ENCODE measurements around the gene LTBP1.

Gene LTBP1

DNA sequence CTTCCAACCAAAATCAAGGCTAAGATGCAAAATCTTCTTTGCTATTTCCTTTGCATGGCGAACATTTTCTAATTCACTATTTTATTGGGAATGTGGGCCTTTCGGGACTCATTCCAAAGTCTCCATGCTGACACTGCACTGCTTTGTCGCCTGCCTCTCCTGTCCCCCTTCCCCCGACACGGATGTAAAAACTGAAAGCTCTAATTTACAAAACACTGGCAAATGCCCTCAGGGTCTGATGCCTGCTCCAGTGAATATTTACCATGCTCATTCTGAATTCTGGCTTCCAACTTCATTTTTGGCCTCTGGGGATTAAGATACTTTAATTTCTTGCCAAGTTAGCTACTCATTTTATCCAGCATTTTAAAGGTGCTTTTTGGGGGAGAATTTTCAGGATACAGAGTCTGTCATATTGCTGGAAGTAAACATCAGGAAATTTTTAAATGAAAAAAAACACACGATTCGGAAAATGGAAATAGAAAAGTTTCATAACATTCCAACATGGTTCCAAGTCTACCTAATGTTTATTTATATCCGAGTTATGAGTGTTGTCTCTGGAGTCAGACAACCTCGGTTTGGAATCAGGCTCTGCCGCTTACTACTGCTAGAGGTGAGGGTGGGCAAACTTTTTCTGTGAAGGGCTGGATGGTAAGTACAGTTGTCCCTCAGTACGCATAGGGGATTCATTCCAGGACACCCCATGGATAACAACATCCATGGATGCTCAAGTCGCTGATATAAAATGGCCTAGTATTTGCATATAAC, 14.6 kb upstream of the LTBP1 start:
- no peak for DNase-seq

DNA sequence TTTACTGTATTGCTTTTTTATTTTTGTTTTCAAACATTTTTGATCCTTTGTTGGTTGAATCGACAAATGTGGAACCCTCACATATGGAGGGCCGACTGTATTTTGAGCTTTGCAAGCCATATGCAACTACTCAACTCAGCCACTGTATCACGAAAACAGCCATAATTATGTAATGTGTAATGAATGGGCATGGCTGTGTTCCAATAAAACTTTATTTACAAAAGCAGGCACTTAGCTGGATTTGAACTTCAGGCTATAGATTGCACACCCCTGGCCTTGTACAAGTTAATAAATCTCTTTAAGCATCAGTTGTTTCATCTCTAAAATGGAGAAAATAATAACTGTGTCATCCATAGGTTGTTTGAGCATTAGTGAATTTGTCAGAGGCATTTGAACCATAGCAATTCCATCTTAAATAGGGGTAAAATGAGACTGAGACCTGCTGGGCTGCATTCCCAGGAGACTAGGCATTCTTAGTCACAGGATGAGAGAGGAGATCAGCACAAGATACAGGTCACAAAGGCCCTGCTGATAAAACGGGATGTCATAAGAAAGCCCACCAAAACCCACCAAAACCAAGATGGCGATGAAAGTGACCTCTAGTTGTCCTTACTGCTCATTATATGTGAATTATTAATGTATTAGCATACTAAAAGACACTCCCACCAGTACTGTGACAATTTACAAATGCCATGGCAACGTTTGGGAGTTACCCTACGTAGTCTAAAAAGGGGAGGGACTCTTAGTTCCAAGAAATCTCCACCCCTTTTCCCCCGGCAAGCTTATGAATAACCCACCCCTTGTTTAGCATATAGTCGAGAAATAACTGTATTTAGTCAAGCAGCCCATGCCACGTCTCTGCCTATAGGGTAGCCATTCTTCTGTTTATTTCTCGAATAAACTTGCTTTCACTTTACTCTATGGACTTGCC, 13.7 kb upstream of the LTBP1 start:
- DNase-seq, result no peak

DNA sequence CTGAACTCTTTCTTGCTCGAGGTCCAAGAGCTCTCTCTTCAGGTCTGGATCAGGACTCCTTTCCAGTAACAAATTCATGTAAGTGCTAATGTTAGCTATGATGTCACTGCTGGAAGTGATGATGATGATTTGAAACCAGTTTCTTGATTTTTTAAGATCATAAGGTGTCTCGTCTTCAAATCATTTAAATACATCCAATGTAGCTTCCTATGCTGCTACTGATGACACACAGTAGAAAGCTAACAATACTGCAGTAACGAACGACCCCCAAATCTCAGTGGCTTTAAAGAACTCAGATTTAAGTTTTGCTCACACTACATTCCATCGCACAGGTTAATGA, 13.0 kb upstream of the LTBP1 start:
- no peak for DNase-seq

DNA sequence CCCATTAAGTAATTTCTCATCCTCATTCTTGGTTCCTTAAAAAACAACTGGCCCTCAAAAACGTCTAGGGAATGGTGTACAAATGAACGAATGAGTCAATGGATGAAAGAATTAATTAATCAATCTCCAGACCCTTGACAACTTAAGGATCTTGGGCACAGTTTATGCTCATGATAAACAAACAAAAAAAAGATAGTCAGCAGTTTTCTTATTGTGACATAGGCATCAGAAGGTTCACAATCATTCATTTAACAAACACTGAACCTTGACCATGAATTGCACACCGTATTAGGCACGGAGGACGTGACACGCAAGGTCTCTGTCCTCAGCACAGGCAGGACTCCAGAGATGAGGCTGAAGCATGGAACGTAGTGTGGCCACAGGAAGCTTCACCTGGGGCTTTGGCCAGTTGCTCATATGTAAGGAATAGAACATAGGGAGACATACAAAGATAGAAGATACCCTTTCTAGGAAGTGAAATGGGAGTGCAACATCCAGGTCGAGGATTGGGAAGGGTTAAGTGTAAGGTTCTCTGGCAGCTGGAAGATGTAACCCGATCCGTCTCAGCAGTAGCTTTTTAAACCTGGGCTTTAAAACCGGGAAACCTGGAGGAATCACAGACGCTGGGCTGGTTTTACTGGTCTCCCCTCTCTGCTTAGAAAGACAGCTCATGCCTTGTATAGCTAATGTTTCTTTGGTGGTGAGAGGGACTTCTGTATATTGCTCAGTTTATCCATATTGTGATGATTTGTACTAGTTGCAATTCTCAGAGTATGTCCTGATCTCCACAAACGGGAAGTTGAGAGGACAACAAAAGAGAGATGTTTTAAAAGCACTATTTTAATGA, 8.9 kb upstream of the LTBP1 start:
- DNase-seq, result no peak

DNA sequence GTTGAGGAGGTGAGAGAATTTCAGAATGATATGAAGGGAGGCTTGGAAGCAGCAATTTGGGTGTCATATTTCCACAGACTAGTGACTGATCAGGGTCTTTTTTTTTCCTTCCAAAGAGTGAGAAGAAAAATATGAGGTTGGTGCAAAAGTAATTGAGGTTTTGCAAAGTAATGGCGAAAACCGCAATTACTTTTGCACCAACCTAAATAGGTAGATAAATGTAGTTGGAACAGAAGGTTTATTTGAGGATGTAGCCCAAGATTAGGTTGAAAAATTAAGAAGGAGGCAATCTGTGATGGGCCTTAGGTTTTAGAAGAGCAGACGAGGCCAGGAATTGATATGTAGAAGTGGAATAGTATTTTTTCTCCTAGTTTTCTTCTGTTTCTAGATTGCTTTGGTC, 7.8 kb upstream of the LTBP1 start:
- no peak for DNase-seq

DNA sequence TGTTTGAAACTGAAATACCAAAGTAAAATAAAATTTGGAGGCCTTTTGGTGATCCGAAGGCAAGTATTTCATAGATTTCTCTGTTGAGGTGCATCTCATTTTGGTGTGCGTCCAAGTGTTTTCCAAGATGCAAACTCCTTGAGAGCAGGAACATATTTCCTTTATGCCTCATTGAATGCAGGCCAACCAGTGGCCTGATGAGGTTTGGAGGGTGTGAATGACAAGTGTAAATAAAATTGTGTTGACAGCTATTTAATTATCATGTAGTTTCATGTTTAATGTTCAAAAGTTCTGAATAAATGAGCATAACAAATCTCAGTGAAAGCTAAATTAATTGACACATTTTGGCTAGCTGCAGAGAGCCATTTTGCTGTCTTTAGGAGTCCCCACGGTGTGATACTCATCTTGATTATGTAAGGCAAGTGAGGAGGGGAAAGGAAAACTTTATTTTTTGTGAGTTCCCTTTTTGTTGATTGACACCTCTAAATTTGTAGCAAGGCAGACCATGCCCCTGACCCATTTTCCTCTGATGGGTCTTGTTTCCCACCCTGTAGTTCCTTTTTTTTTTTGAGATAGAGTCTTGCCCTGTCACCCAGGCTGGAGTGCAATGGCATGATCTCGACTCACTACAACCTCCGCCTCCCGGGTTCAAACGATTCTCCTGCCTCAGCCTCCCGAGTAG, 6.3 kb upstream of the LTBP1 start:
- DNase-seq, result no peak

DNA sequence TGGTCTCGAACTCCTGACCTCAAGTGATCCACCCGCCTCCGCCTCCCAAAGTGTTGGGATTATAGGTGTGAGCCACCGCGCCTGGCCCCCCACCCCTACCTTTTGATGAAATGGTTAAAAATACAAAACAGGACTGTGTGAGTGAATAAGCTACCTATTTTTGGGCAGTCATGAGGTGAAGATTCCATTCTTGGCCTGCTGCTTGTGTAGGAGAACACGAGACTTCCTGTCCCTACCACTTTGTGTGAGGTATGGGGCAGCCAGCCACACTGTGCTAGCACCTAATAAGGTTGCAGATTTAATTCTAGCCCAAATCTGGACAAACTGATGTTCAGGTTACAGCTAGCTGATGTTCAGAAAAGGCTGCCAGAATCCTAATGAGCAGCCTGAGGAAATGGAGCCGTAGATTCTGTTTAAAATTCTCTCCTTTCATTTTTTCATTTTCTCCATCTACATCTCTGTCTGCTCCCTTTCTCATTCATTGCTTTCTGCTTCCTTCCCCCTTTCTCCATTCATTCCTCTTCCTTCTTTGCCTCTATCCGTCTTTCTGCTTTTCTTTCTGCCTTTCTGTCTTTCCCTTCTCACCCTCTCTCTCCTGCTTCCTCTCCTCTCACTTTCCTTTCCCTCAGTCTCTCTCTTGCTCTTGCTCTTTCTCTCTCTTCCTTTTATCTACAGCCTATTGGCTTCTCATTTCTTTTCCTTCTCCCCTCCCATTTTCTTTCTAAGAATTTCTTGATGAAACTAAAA, 4.6 kb upstream of the LTBP1 start:
- DNase-seq, result no peak

DNA sequence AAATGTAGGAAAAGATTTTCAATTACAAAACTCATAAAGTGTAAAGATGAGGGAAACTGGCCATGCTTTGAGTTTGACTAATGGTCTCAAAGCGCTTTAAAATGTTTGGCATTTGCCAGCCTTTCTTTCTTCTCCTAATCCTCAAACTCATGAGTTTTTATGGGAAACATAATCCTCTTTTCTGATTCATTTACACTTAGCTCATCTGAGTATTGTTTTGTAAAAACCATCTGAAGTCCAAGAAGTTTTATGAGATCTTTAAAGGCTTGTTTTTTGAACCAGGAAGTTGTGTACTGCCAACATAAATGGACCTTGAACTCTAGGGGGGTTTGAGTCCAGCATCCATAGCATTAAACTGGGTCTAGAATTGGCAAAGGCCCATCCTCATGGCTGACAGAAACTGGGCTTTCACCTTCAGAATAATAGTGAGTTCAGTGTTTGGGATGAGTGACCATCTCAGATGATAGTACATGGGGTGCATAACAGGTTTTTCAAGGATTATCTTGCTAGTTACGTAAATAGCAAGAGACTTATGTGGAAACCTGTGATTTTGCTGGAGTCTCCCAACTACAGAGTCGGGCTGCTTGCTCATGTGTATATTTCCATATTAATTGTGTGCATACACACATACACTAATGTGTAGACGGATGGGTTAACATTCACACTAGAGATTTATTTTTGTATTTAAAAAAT, 3.8 kb upstream of the LTBP1 start:
- DNase-seq, result no peak

DNA sequence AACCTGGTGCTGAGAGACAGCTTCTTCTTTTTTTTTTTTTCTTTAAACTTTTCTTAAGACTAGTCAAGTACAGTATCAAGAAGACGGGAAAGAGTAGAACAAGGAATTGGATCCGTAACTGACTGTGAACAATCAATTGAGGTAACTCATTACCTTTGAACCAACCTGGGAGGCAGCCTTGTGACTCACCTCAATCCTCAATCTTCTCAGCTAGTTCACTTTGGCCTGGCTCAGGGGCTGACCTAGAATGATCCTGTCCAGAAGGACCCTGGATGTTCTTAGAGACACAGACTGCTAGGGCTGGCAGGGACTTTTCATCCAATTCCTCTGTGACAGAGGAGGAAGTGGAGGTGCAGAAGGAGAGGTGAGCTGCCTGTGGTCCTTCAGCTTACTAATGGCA, 1.5 kb upstream of the LTBP1 start:
- DNase-seq, result no peak

DNA sequence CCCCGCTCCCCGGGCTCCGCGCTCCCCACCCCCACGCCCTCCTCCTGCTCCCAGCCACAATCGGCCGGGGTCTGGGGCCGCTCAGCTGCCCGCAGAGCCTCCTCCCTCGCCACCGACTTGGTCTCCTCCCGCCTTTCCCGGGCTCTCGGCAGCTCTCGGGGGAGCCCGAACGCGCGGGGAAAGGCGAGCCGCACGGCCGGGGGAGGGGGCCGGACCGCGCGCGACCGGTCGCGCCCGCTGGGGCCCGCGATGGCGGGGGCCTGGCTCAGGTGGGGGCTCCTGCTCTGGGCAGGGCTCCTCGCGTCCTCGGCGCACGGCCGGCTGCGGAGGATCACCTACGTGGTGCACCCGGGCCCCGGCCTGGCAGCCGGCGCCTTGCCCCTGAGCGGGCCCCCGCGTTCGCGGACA, 327 bp downstream of the LTBP1 start:
- no peak for DNase-seq

DNA sequence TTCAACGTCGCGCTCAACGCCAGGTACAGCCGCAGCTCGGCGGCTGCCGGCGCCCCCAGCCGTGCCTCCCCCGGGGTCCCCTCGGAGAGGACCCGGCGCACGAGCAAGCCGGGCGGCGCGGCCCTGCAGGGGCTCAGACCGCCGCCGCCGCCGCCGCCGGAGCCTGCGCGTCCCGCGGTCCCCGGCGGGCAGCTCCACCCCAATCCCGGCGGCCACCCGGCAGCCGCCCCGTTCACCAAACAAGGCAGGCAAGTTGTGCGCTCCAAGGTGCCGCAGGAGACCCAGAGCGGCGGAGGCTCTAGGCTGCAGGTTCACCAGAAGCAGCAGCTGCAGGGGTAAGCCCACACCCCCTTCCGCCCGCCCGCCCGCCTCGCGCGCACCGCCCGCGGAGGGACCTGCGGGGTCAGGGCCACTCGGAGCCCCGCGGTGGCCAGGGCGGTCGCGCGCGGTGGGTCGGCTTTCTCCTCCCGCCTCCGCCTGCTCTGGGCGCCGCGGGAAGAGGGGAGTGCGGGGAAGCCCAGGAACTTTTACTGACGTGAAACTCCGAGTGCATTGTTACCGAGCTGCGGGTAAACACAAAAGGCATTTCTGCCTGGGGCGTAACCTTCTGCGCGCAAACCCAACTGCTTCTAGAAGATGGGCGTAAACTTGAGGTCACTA, 861 bp downstream of the LTBP1 start:
- peak; percentile 5 for DNase-seq

DNA sequence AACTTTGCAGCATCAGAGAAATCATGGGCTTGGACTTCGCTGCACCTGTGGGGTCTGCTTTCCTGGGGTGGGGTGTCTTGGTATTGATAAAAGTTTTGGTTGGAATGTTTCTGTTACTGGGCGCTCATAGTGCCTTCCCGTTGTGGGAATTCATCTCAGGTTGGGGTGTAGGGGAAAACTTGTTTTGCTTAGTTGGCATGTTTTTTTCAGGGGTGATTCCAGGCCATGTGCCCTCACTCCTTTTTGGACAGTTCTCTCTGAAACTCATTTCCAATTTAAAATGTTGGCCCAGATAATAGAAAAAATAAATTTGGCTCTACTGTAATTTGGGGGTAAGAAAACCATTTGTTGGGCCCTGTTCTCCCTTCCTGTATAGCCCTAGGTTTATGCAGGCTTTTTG, 1.5 kb downstream of the LTBP1 start:
- DNase-seq, result no peak

DNA sequence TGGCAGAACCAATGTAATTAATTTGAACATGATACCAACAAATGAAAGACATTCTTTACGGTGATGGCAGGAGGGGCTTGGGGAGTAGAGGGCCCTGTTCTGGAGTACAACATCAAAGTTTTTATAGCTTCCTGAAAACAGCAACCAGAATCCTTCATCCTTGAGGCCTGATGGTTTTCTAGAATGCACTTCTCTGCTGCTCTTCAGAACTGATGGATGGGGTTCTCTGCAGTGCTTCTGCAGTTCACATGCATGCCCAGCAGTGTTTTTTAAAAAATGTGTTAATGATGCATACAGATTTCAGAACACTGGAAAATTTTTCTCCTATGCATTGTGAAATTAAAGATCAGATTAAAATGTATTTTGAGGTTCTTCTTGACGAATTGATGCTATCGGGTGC, 2.5 kb downstream of the LTBP1 start:
- DNase-seq, result no peak

DNA sequence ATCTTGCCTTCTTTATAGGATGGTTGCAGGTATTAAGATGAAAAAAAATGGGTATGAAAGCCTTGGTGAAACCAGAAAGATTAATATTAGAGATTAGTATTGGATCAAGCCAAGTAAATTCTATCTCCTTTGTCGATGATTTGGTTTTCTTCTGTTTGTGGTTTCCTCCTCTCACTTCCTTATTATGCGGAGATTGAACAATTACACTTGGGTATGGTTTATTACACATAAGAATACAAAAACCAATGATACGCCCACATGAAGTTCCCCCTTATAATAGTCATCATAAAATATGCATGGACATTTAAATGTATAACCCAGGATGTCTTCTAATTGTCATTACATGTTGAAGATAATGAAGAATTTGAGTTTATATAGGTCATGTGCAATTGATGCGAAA, 4.9 kb downstream of the LTBP1 start:
- no peak for DNase-seq

DNA sequence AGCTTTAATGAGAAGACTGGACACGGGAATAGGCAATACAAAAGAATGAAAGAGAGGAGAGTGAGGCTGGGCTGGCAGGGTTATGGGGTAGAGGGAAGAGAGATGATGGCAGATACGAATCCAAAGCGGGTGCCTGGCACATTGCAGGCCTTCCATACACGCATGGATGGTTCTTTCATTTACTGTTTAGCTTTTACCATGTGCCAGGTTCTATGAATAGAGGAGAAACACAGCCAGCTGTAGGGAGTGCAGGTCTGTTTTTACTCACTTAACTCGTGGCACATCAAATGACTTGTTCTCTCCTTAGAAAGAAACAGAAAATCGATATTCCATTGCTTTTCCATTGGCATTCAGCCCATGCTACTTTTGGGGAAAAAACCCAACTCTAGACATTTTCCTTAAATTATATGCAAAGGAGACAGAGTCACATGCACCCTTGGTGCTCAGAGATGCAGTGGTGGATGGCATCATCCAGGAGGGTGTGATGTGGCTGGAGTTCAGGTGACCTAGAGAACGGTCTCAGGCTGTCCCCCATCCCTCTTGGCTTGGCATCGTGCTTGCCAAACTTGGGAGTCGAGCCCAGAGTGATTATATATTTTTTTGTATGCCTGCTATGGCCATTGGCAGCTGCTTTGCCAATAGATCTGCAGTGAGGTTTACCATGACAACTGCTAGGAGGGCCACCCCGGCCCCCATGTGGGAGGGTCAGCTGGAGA, 6.2 kb downstream of the LTBP1 start:
- DNase-seq, result no peak

DNA sequence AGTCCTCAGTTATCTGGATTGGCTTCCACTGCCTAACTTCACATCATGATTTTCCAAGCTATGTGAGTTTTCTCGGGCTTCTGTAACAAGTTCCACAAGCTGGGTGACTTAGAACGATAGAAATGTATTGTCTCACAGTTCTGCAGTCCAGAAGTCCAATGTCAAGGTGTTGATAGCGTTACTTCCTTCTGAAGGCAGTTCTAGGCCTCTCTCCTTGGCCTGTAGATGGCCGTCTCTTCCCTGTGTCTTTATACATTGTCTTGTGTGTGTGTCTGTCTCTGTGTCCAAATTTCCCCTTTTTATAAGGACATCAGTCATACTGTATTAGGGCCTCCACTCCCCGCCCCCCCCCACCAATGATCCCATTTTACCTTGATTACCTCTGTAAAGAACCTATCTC, 7.5 kb downstream of the LTBP1 start:
- no peak for DNase-seq

DNA sequence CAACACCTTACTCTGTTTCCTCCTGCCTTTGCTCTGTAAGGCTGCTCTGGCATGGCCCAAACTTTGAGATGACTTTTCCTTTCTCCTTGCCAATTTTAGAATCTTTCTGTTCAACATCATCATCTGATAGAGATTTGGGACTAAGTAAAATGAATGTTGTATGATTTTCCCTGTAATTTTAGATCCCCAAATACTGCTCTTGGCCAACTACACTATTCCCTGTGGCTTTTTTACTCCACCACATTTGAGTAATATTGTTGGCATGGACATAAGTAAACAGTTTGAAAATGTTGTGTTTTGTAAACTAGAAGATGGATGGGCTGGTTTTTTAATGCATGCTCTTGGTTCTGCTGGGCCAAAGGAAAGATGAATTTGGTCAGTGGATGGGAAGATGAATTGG, 12.1 kb downstream of the LTBP1 start:
- DNase-seq, result no peak

DNA sequence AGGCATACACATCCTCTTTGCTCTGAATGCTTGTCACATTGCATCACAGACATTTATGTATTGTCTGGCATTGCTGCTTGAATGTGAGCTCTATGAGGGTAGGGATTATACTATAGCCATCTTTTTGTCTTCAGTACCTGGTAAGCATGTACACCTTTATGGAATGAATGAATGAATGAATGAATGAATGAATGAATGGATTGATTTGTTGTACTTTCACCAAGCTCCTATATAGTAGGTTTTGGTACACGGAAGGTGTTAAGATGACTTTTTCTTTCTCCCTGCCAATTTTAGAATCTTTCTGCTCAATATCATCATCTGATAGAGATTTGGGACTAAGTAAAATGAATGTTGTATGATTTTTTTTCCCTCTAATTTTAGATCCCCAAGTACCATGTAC, 13.5 kb downstream of the LTBP1 start:
- DNase-seq, result no peak

DNA sequence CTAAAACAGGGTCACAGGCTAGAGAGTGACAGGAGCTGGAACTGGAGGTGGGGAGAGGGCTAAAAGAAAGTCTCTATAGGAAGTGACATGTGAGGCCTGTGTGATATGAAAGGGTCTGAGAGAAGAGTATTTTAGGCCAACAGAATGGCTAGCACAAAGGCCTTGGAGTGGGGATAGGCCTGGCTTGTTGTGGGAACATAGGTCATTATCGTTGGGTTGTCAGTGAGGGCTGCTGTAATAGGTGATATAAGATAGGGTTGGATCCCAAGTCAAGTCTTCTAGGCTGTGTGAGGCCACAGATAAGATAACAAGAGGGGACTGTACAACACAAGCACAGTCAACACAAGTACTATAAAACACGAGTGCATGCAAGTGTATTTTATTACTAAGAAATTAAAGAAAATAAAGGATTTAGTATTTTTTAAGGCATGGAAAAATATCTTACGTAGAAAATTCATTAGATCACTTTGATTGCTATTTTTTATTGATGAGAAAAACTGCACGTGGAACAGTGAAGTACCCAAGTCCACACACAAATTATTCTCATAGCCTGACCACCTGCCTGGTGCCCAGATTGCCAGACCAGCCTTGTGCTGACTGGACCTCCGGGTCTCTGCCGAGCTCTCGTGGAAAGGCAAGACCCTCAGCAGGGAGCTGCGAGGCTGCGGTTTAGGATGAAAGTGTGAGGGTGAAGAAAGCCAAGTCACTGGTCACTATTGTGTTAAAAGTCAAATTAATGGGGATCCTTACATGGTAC, 14.1 kb downstream of the LTBP1 start:
- no peak for DNase-seq

DNA sequence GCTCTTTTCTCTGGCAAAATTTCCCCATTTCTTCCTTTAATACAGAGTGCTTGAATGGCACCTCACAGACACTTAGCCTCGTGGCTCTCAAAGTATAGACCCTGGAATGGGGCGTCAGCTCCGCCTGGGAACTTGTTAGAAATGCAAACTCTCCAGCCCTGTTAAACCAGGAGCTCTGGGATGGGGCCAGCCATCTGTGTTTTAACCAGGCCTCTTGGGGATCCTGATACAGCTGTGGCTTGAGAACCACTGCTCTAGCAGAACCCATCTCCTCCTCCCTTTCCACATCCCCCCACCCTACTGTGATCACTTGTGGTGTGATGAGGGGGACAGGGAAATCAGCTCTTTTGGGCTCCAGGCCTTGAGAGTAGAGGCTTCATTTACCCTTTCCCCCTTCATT, 15.9 kb downstream of the LTBP1 start:
- no peak for DNase-seq
